ENCODE data around the gene P2RY14. TPM values are rescaled to one million over a fixed set of nuclear protein-coding genes. Genes with fewer than 3 reads are reported as not detected.

P2RY14 gene
- polyA plus RNA-seq, 1 donor (not counting 4 experiments of a cell fraction or from before 2014, with no cell fraction given): not detected

GRCh38 chr3:151214459-151214858 lies 63.9 kb downstream of the P2RY14 start:
- no peaks in the 10 kb centered on the region for H3K27me3 ChIP-seq (ENCODE audit: control insufficient read depth, extremely low read depth, insufficient read depth, low read length)
- H3K27ac ChIP-seq (ENCODE audit: control insufficient read depth, insufficient read depth, low read length): no peak overlapping the region
- H3K9me3 ChIP-seq (ENCODE audit: control insufficient read depth, low read depth, low read length): no peaks in the 10 kb centered on the region
- DNase-seq (ENCODE audit: low read depth, low spot score) (no peak), FAIRE-seq (no peak)
- no peak overlapping the region for H3K9ac ChIP-seq (ENCODE audit: control insufficient read depth, extremely low read depth, insufficient read depth, low read length)
- no peaks in the 10 kb centered on the region for H3K79me2 ChIP-seq (ENCODE audit: control insufficient read depth, insufficient read depth, low read length)
- H3K9me1 ChIP-seq (ENCODE audit: control insufficient read depth, extremely low read depth, insufficient read depth, low read length): no peaks in the 10 kb centered on the region
- no peak overlapping the region for H2AFZ ChIP-seq (ENCODE audit: control insufficient read depth, low read length)
- H3K4me1 ChIP-seq (ENCODE audit: control insufficient read depth, extremely low read depth, insufficient read depth, low read length): peaks cover 9% of the 10 kb centered on the region
- H3K4me2 ChIP-seq (ENCODE audit: control insufficient read depth, extremely low read depth, insufficient read depth, low read depth, low read length): no peak overlapping the region
- H3K4me3 ChIP-seq (ENCODE audit: control insufficient read depth in 2 of 3, extremely low read depth in 1 of 3, insufficient read depth in 2 of 3, low read depth in 1 of 3, low read length in 3 of 3): no peak overlapping the region
- H4K20me1 ChIP-seq (ENCODE audit: control insufficient read depth, extremely low read depth, insufficient read depth, low read length): no peaks in the 10 kb centered on the region
- H3K36me3 ChIP-seq (ENCODE audit: control insufficient read depth in 2 of 2, extremely low read depth in 1 of 2, insufficient read depth in 2 of 2, low read length in 2 of 2): no peaks in the 10 kb centered on the region
- dilution Hi-C loops (cut with MboI; ENCODE audit: extremely low pct_ligation_motif_present, low sequenced_read_pairs): no loop called here
- TF ChIP-seq EZH2 (IDR thresholded peaks at IDR 0.05; ENCODE audit: low read length): no peak

- DNase-seq (ENCODE audit: low read depth, low spot score): no peak
- FAIRE-seq: no peak
- H3K27ac ChIP-seq (ENCODE audit: control insufficient read depth, insufficient read depth, low read length): no peak overlapping the region
Observed at GRCh38 chr3:151213881-151214280, 64.5 kb downstream of the P2RY14 start.

More at GRCh38 chr3:151213881-151214280, 64.5 kb downstream of the P2RY14 start:
- Histone ChIP-seq H3K36me3 (ENCODE audit: control insufficient read depth in 2 of 2, extremely low read depth in 1 of 2, insufficient read depth in 2 of 2, low read length in 2 of 2) (no peaks in the 10 kb centered on the region), H3K27me3 (ENCODE audit: control insufficient read depth, extremely low read depth, insufficient read depth, low read length) (no peaks in the 10 kb centered on the region), H3K9me1 (ENCODE audit: control insufficient read depth, extremely low read depth, insufficient read depth, low read length) (no peaks in the 10 kb centered on the region), H3K9ac (ENCODE audit: control insufficient read depth, extremely low read depth, insufficient read depth, low read length) (no peak overlapping the region), H4K20me1 (ENCODE audit: control insufficient read depth, extremely low read depth, insufficient read depth, low read length) (no peaks in the 10 kb centered on the region), H3K4me2 (ENCODE audit: control insufficient read depth, extremely low read depth, insufficient read depth, low read depth, low read length) (no peak overlapping the region), H2AFZ (ENCODE audit: control insufficient read depth, low read length) (no peak overlapping the region), H3K79me2 (ENCODE audit: control insufficient read depth, insufficient read depth, low read length) (no peaks in the 10 kb centered on the region), H3K4me1 (ENCODE audit: control insufficient read depth, extremely low read depth, insufficient read depth, low read length) (peaks cover 3% of the 10 kb centered on the region), H3K4me3 (ENCODE audit: control insufficient read depth in 2 of 3, extremely low read depth in 1 of 3, insufficient read depth in 2 of 3, low read depth in 1 of 3, low read length in 3 of 3) (no peak overlapping the region), H3K9me3 (ENCODE audit: control insufficient read depth, low read depth, low read length) (no peaks in the 10 kb centered on the region)
- TF ChIP-seq CTCF (optimal IDR thresholded peaks at IDR 0.05 in 1 of 3, IDR thresholded peaks at IDR 0.05 in 1 of 3, conservative IDR thresholded peaks at IDR 0.05 in 1 of 3; ENCODE audit: extremely low read depth in 1 of 3, insufficient read depth in 2 of 3, low read length in 3 of 3) (no peak), EZH2 (IDR thresholded peaks at IDR 0.05; ENCODE audit: low read length) (no peak)
- dilution Hi-C loops (cut with MboI; ENCODE audit: extremely low pct_ligation_motif_present, low sequenced_read_pairs): no loop called here
